Liver (tissue), 9 donors: Measurements from ENCODE around the gene SLC18A3. TPM values are rescaled to one million over a fixed set of nuclear protein-coding genes. Genes with fewer than 3 reads are reported as not detected.

Experiments used
- DNase-seq: peaks from one replicate; pipeline ENCODE4 v3.0.0-alpha.2; 2017; ENCODE audit warnings: low spot score
- H3K27ac ChIP-seq, 2 donors: one replicate each; pipeline ENCODE4 v1.7.0; 2013; ENCODE audit warnings: inconsistent platforms in 2 of 2, low read length in 2 of 2, control low read depth in 1 of 2, low read depth in 1 of 2, mild to moderate bottlenecking in 1 of 2
- H3K27me3 ChIP-seq, 4 donors: one replicate each; pipeline versions ENCODE4 v1.6.1 to v1.7.0; 2013; ENCODE audit warnings: low read length in 3 of 4, inconsistent platforms in 1 of 4, mild to moderate bottlenecking in 1 of 4, moderate library complexity in 1 of 4; ENCODE audit not compliant: control insufficient read depth in 4 of 4, insufficient read depth in 4 of 4
- H3K36me3 ChIP-seq, 4 donors: one replicate each; pipeline versions ENCODE4 v1.6.1 to v1.7.0; 2013; ENCODE audit warnings: low read length in 3 of 4, mild to moderate bottlenecking in 3 of 4, low read depth in 1 of 4, moderate library complexity in 1 of 4; ENCODE audit not compliant: control insufficient read depth in 4 of 4, insufficient read depth in 3 of 4
- H3K4me1 ChIP-seq, 4 donors: one replicate each; pipeline versions ENCODE4 v1.6.1 to v1.7.0; 2013; ENCODE audit warnings: low read length in 3 of 4, mild to moderate bottlenecking in 3 of 4, moderate library complexity in 1 of 4; ENCODE audit not compliant: control insufficient read depth in 4 of 4, insufficient read depth in 4 of 4
- H3K4me3 ChIP-seq, 3 donors: one replicate each; pipeline versions ENCODE4 v1.6.1 to v1.7.0; 2013; ENCODE audit warnings: low read length in 3 of 3, control low read depth in 1 of 3, low read depth in 1 of 3, mild to moderate bottlenecking in 1 of 3
- H3K9ac ChIP-seq, 2 donors: one replicate each; pipeline ENCODE4 v1.7.0; 2013; ENCODE audit warnings: low read length in 2 of 2, mild to moderate bottlenecking in 2 of 2, moderate library complexity in 2 of 2, control low read depth in 1 of 2, low read depth in 1 of 2
- H3K9me3 ChIP-seq, 4 donors: one replicate each; pipeline versions ENCODE4 v1.6.1 to v1.7.0; 2013; ENCODE audit warnings: low read length in 3 of 4; ENCODE audit not compliant: control insufficient read depth in 4 of 4
- ATF3 ChIP-seq: IDR thresholded peaks from 2 replicates; pipeline ENCODE4 v1.6.1; 2016; ENCODE audit warnings: antibody characterized with exemption
- FOXA1 ChIP-seq: IDR thresholded peaks from 2 replicates; pipeline ENCODE4 v1.6.1; 2016; ENCODE audit warnings: antibody characterized with exemption
- GABPA ChIP-seq, 2 donors: IDR thresholded peaks in 1 of 2; conservative IDR thresholded peaks in 1 of 2; 2 replicates each; pipeline ENCODE4 v1.6.1; 2016; ENCODE audit warnings: antibody characterized with exemption in 2 of 2, mild to moderate bottlenecking in 1 of 2, moderate library complexity in 1 of 2
- HNF4A ChIP-seq, 2 donors: conservative IDR thresholded peaks; 2 replicates each; pipeline ENCODE4 v1.6.1; 2016; ENCODE audit warnings: antibody characterized with exemption in 2 of 2, mild to moderate bottlenecking in 2 of 2
- HNF4G ChIP-seq: IDR thresholded peaks from 2 replicates; pipeline ENCODE4 v1.6.1; 2016; ENCODE audit warnings: antibody characterized with exemption
- JUND ChIP-seq, 2 donors: IDR thresholded peaks; 2 replicates each; pipeline ENCODE4 v1.6.1; 2016; ENCODE audit warnings: antibody characterized with exemption in 2 of 2
- NR2F2 ChIP-seq: IDR thresholded peaks from 2 replicates; pipeline ENCODE4 v1.6.1; 2016; ENCODE audit warnings: antibody characterized with exemption
- RXRA ChIP-seq, 2 donors: IDR thresholded peaks; 2 replicates each; pipeline ENCODE4 v1.6.1; 2017 to 2018; ENCODE audit warnings: antibody characterized with exemption in 2 of 2, mild to moderate bottlenecking in 1 of 2
- SP1 ChIP-seq: IDR thresholded peaks from 2 replicates; pipeline ENCODE4 v1.6.1; 2018; ENCODE audit warnings: antibody characterized with exemption, mild to moderate bottlenecking
- YY1 ChIP-seq: IDR thresholded peaks from 2 replicates; pipeline ENCODE4 v1.6.1; 2016; ENCODE audit warnings: antibody characterized with exemption, mild to moderate bottlenecking
- ZBTB33 ChIP-seq: IDR thresholded peaks from 2 replicates; pipeline ENCODE4 v1.6.1; 2016; ENCODE audit warnings: antibody characterized with exemption
- WGBS: extraction: QIAGEN DNeasy Blood & Tissue Kit; methylation state at CpG from one replicate; pipeline ENCODE4 v1.1.7; 2013; 5-methylcytosine and 5-hydroxymethylcytosine counted together
- polyA plus RNA-seq, 2 donors: library from polyadenylated mRNA; stranded (reverse) in 1 of 2; unstranded in 1 of 2; fragments of 200-250 nt in 1 of 2; fragments of >200 nt in 1 of 2; fragmentation: Nextera tagmentation in 1 of 2; extraction: Ambion mirVana in 1 of 2; gene quantifications; one replicate each; pipeline versions ENCODE4 v1.2.1 to v1.2.3, GENCODE V29; 2013 to 2015
- total RNA-seq, 2 donors: library from RNA; depleted of rRNA; stranded (reverse); fragments of >200 nt; gene quantifications; one replicate each; pipeline ENCODE4 v1.2.3, GENCODE V29; 2014
- TF ChIP-seq, protein P1 (sequence below): IDR thresholded peaks from 2 replicates; pipeline ENCODE4 v1.6.1; 2016; ENCODE audit warnings: antibody characterized with exemption, mild to moderate bottlenecking
- TF ChIP-seq, protein P2 (sequence below): IDR thresholded peaks from 2 replicates; pipeline ENCODE4 v1.6.1; 2016; ENCODE audit warnings: antibody characterized with exemption
- donor health status: healthy.
- donor health status: healthy.
- donor health status: healthy.
- donor health status: healthy.
- donor health status: healthy.

The SLC18A3 gene
- total and polyA plus RNA-seq, 4 donors = not detected

DNA sequence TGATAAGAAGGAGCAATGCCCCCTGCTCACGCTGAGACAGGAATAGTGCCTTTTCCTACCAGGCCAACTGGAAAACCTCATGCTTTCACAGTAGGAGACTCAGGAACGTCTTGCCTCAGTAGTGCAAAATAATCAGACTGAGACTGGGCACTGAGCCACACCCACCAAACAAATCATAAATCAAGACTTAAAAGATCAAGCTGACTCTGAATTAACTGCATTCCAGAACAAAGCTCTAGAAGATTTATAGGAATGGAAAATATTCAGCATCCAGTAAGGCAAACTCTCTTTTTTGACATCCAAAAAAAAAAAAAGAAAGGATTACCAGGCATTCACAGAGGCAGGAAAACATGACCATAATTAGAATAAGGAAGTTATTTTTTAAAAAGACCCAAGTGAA is 30.5 kb upstream of the SLC18A3 start:
- H3K27ac ChIP-seq = no peak overlapping the region
- H3K27me3 ChIP-seq = no peaks in the 10 kb centered on the region
- no peaks in the 10 kb centered on the region for H3K4me1 ChIP-seq
- no peak for DNase-seq
- H3K9ac ChIP-seq = no peak overlapping the region
- no peak overlapping the region for H3K4me3 ChIP-seq
- no peak for TF ChIP-seq GABPA (IDR thresholded peaks at IDR 0.05 in 1 of 2, conservative IDR thresholded peaks at IDR 0.05 in 1 of 2)
- no peak for TF ChIP-seq HNF4G
- TF ChIP-seq, protein P1, sequence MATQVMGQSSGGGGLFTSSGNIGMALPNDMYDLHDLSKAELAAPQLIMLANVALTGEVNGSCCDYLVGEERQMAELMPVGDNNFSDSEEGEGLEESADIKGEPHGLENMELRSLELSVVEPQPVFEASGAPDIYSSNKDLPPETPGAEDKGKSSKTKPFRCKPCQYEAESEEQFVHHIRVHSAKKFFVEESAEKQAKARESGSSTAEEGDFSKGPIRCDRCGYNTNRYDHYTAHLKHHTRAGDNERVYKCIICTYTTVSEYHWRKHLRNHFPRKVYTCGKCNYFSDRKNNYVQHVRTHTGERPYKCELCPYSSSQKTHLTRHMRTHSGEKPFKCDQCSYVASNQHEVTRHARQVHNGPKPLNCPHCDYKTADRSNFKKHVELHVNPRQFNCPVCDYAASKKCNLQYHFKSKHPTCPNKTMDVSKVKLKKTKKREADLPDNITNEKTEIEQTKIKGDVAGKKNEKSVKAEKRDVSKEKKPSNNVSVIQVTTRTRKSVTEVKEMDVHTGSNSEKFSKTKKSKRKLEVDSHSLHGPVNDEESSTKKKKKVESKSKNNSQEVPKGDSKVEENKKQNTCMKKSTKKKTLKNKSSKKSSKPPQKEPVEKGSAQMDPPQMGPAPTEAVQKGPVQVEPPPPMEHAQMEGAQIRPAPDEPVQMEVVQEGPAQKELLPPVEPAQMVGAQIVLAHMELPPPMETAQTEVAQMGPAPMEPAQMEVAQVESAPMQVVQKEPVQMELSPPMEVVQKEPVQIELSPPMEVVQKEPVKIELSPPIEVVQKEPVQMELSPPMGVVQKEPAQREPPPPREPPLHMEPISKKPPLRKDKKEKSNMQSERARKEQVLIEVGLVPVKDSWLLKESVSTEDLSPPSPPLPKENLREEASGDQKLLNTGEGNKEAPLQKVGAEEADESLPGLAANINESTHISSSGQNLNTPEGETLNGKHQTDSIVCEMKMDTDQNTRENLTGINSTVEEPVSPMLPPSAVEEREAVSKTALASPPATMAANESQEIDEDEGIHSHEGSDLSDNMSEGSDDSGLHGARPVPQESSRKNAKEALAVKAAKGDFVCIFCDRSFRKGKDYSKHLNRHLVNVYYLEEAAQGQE = no peak
- TF ChIP-seq, protein P2, sequence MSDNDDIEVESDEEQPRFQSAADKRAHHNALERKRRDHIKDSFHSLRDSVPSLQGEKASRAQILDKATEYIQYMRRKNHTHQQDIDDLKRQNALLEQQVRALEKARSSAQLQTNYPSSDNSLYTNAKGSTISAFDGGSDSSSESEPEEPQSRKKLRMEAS = no peak
- no peak for TF ChIP-seq SP1
- no peak for TF ChIP-seq FOXA1
- no peak for TF ChIP-seq HNF4A (conservative IDR thresholded peaks at IDR 0.05)
- 56% methylated on average over 2 of the region's 2 CpGs for WGBS
- no peaks in the 10 kb centered on the region for H3K36me3 ChIP-seq
- H3K9me3 ChIP-seq = no peaks in the 10 kb centered on the region

- H3K27me3 ChIP-seq = no peaks in the 10 kb centered on the region
- no peak overlapping the region for H3K9ac ChIP-seq
- H3K4me3 ChIP-seq = no peak overlapping the region
- no peaks in the 10 kb centered on the region for H3K9me3 ChIP-seq
- no peaks in the 10 kb centered on the region for H3K36me3 ChIP-seq
- no peak overlapping the region for H3K27ac ChIP-seq
- DNase-seq = no peak
- H3K4me1 ChIP-seq = no peaks in the 10 kb centered on the region
- TF ChIP-seq FOXA1 = no peak
- TF ChIP-seq, protein P2 = no peak
- no peak for TF ChIP-seq ZBTB33
- TF ChIP-seq ATF3 = no peak
These were observed 24.7 kb upstream of the SLC18A3 start for GRCh38 chr10:49585387-49585786.

- H3K4me1 ChIP-seq = no peaks in the 10 kb centered on the region
- no peak for DNase-seq
- no peak overlapping the region for H3K4me3 ChIP-seq
- H3K27me3 ChIP-seq = no peaks in the 10 kb centered on the region
- H3K36me3 ChIP-seq = no peaks in the 10 kb centered on the region
- H3K9ac ChIP-seq = no peak overlapping the region
- no peak overlapping the region for H3K27ac ChIP-seq
- H3K9me3 ChIP-seq = no peaks in the 10 kb centered on the region
- 76% methylated on average over 4 of the region's 4 CpGs for WGBS
- TF ChIP-seq, protein P2 = no peak
- no peak for TF ChIP-seq NR2F2
- TF ChIP-seq HNF4A (conservative IDR thresholded peaks at IDR 0.05) = no peak
- TF ChIP-seq, protein P1 = no peak
- no peak for TF ChIP-seq YY1
- no peak for TF ChIP-seq FOXA1
- no peak for TF ChIP-seq JUND (IDR thresholded peaks at IDR 0.05)
- no peak for TF ChIP-seq HNF4G
- no peak for TF ChIP-seq GABPA (IDR thresholded peaks at IDR 0.05 in 1 of 2, conservative IDR thresholded peaks at IDR 0.05 in 1 of 2)
- TF ChIP-seq RXRA (IDR thresholded peaks at IDR 0.05) = no peak
- TF ChIP-seq ZBTB33 = no peak
These were observed 22.1 kb upstream of the SLC18A3 start for GRCh38 chr10:49587981-49588380.
